Activated T-cell treated with anti-CD3 and anti-CD28 coated beads, Interleukin-2, amount 50 U/mL, for 4 hours (primary cell): ENCODE data around the gene BACH2. TPM values are rescaled to one million over a fixed set of nuclear protein-coding genes. Genes with fewer than 3 reads are reported as not detected.

Experiments
- ATAC-seq, 2 donors: fragments of 200-7000 bp; cut with Tn5 transposase; one replicate each; pipeline ENCODE4 v1.10.0; 2021
- DNase-seq: peaks from one replicate; pipeline ENCODE4 v3.0.0-alpha.2; 2020
- H3K27me3 Mint-ChIP-seq: one replicate; pipeline ENCODE4 v1.8.0; 2021; ENCODE audit warnings: low read depth, mixed read lengths
- H3K36me3 Mint-ChIP-seq: one replicate; pipeline ENCODE4 v1.8.0; 2022; ENCODE audit warnings: mixed read lengths; ENCODE audit not compliant: insufficient read depth
- H3K4me1 Mint-ChIP-seq: one replicate; pipeline ENCODE4 v1.8.0; 2021; ENCODE audit warnings: low read depth, mixed read lengths
- H3K4me3 Mint-ChIP-seq: one replicate; pipeline ENCODE4 v1.8.0; 2021; ENCODE audit warnings: mild to moderate bottlenecking, moderate library complexity, mixed read lengths
- H3K9me3 Mint-ChIP-seq: one replicate; pipeline ENCODE4 v1.8.0; 2021; ENCODE audit warnings: mixed read lengths
- total RNA-seq, 3 donors: library from RNA; stranded (reverse); gene quantifications; one replicate each; pipeline ENCODE4 v1.2.1, GENCODE V29; 2021

The BACH2 gene
- total RNA-seq, 3 donors from 2014 or later = 96.5 to 118 (median 111) TPM

GRCh38 chr6:90096818-90097217 lies 199.8 kb downstream of the BACH2 start:
- no peak for DNase-seq
- H3K9me3 Mint-ChIP-seq = no peaks in the 10 kb centered on the region
- no peaks in the 10 kb centered on the region for H3K27me3 Mint-ChIP-seq
- ATAC-seq = no peak
- H3K4me3 Mint-ChIP-seq = no peak overlapping the region
- peaks cover 15% of the 10 kb centered on the region for H3K36me3 Mint-ChIP-seq
- peaks cover 71% of the 10 kb centered on the region for H3K4me1 Mint-ChIP-seq

- ATAC-seq (peak in 1 of 2 donors; percentile 53), DNase-seq (no peak)
- no peaks in the 10 kb centered on the region for H3K9me3 Mint-ChIP-seq
- peaks cover 12% of the 10 kb centered on the region for H3K36me3 Mint-ChIP-seq
- H3K4me1 Mint-ChIP-seq = peaks cover 65% of the 10 kb centered on the region
- no peaks in the 10 kb centered on the region for H3K27me3 Mint-ChIP-seq
- no peak overlapping the region for H3K4me3 Mint-ChIP-seq
Observed at GRCh38 chr6:90095788-90096187, 200.9 kb downstream of the BACH2 start.

DNA sequence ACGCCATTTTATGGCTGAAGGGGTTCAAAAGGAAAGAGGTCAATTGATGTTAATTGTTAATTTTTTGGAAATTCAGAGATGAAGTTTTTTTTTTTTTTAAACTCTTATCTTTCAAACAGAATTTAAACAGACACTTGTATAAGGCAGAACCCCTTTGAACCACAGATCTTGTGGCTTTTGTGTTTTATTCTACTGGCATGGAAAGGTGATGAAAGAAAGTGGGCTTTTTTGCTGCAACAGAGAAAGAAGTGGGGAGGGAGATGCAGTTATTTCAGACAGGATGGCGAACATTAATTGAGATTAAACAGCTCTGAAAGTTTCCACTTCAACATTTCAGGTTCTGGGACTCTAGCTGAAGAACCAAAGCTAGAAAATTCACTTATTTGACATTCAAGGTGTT lies 201.5 kb downstream of the BACH2 start:
- Mint-ChIP-seq H3K9me3 (no peaks in the 10 kb centered on the region), H3K4me1 (peaks cover 62% of the 10 kb centered on the region), H3K4me3 (no peak overlapping the region), H3K36me3 (peaks cover 10% of the 10 kb centered on the region), H3K27me3 (no peaks in the 10 kb centered on the region)
- DNase-seq (no peak), ATAC-seq (no peak)

- Mint-ChIP-seq H3K4me3 (no peak overlapping the region), H3K36me3 (peaks cover 12% of the 10 kb centered on the region), H3K27me3 (no peaks in the 10 kb centered on the region), H3K9me3 (no peaks in the 10 kb centered on the region), H3K4me1 (peaks cover 56% of the 10 kb centered on the region)
- DNase-seq = no peak
- no peak for ATAC-seq
Observed at GRCh38 chr6:90093558-90094073, 203.0 kb downstream of the BACH2 start.

DNA sequence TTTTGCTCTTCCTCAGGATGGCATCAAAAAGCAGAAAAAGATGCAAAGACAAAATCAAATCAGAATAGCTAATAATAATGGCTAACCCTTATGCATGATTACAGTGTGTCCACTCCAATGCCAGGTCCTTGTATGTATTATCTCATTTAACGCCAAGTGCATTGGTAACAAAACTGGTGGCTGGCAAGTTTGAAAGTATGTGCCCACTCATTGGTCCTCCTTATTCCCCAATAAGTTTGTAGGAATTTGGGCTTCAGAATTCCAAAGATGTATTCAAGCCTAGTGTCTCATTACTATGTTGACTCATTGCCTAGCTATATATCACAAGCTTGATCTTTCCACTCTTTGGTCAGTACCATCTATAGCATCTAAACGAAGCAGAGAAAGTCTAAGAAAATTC lies 205.8 kb downstream of the BACH2 start:
- Mint-ChIP-seq H3K4me1 (peaks cover 49% of the 10 kb centered on the region), H3K36me3 (peaks cover 23% of the 10 kb centered on the region), H3K27me3 (no peaks in the 10 kb centered on the region), H3K9me3 (no peaks in the 10 kb centered on the region), H3K4me3 (no peak overlapping the region)
- ATAC-seq = no peak
- no peak for DNase-seq

GRCh38 chr6:90088009-90088408 lies 208.6 kb downstream of the BACH2 start:
- DNase-seq (no peak), ATAC-seq (peak; percentile 53 to 57)
- no peaks in the 10 kb centered on the region for H3K9me3 Mint-ChIP-seq
- H3K36me3 Mint-ChIP-seq = peaks cover 29% of the 10 kb centered on the region
- peaks cover 56% of the 10 kb centered on the region for H3K4me1 Mint-ChIP-seq
- H3K27me3 Mint-ChIP-seq = no peaks in the 10 kb centered on the region
- no peak overlapping the region for H3K4me3 Mint-ChIP-seq

GRCh38 chr6:90087106-90087833 lies 209.4 kb downstream of the BACH2 start:
- no peaks in the 10 kb centered on the region for H3K27me3 Mint-ChIP-seq
- H3K36me3 Mint-ChIP-seq = peaks cover 29% of the 10 kb centered on the region
- peaks cover 61% of the 10 kb centered on the region for H3K4me1 Mint-ChIP-seq
- no peak for DNase-seq
- no peak for ATAC-seq
- no peaks in the 10 kb centered on the region for H3K9me3 Mint-ChIP-seq
- H3K4me3 Mint-ChIP-seq = no peak overlapping the region

- Mint-ChIP-seq H3K4me3 (no peak overlapping the region), H3K27me3 (no peaks in the 10 kb centered on the region), H3K9me3 (no peaks in the 10 kb centered on the region), H3K36me3 (peaks cover 29% of the 10 kb centered on the region), H3K4me1 (peaks cover 69% of the 10 kb centered on the region)
- no peak for DNase-seq
- no peak for ATAC-seq
Observed at GRCh38 chr6:90086517-90086916, 210.1 kb downstream of the BACH2 start.

DNA sequence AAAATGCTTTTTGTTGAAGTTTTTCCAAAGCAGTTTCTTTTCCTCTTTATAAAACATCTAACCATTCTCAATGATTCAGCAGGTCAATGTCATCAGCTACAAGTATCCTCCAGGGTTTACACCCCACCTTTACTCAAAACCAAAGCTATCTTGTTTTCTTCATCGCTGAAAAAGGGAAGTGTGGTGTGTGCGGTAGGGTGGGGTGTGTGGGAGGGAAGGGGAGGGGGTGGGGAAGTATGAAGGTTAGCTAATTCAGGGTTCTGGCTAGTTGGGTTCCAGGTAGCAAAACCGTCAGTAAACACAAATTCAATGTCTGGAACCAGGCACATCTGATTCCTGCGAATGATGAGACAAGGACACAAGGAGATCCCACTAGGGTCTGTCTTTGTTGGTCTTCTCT lies 212.8 kb downstream of the BACH2 start:
- Mint-ChIP-seq H3K4me3 (peak overlapping the region; percentile 16), H3K27me3 (no peaks in the 10 kb centered on the region), H3K4me1 (peaks cover 77% of the 10 kb centered on the region), H3K36me3 (peaks cover 36% of the 10 kb centered on the region), H3K9me3 (no peaks in the 10 kb centered on the region)
- peak; percentile 6 to 9 for ATAC-seq
- peak; percentile 43 for DNase-seq

DNA sequence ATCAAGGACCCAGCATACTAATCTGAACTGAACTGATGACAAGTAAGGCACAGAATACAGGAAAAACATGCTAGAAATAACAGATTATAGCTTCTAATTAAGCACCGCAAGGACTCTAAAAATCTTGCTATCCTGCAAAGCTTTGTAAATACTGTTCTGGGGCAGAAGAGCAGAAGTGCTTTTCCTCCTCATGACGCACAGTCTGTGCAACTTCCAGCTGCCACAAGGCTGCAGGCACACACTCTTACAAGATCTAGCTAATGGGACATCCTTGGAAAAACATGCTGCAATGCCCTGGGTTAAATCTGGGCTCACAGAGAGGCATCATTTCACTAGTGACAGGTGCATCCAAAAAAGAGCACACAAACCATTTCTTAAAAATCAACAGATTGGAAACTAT lies 213.8 kb downstream of the BACH2 start:
- Mint-ChIP-seq H3K4me1 (peaks cover 77% of the 10 kb centered on the region), H3K36me3 (peaks cover 39% of the 10 kb centered on the region), H3K27me3 (no peaks in the 10 kb centered on the region), H3K4me3 (peak overlapping the region; percentile 47), H3K9me3 (no peaks in the 10 kb centered on the region)
- DNase-seq (no peak), ATAC-seq (no peak)

- DNase-seq = peak; percentile 68
- Mint-ChIP-seq H3K4me1 (peaks cover 82% of the 10 kb centered on the region), H3K9me3 (no peaks in the 10 kb centered on the region), H3K4me3 (peak overlapping the region; percentile 87), H3K27me3 (no peaks in the 10 kb centered on the region), H3K36me3 (peaks cover 44% of the 10 kb centered on the region)
- ATAC-seq = peak; percentile 55 to 60
Observed at GRCh38 chr6:90080876-90081481, 215.7 kb downstream of the BACH2 start.

- peaks cover 83% of the 10 kb centered on the region for H3K4me1 Mint-ChIP-seq
- no peaks in the 10 kb centered on the region for H3K9me3 Mint-ChIP-seq
Observed at GRCh38 chr6:90079560-90080490, 216.8 kb downstream of the BACH2 start.

DNA sequence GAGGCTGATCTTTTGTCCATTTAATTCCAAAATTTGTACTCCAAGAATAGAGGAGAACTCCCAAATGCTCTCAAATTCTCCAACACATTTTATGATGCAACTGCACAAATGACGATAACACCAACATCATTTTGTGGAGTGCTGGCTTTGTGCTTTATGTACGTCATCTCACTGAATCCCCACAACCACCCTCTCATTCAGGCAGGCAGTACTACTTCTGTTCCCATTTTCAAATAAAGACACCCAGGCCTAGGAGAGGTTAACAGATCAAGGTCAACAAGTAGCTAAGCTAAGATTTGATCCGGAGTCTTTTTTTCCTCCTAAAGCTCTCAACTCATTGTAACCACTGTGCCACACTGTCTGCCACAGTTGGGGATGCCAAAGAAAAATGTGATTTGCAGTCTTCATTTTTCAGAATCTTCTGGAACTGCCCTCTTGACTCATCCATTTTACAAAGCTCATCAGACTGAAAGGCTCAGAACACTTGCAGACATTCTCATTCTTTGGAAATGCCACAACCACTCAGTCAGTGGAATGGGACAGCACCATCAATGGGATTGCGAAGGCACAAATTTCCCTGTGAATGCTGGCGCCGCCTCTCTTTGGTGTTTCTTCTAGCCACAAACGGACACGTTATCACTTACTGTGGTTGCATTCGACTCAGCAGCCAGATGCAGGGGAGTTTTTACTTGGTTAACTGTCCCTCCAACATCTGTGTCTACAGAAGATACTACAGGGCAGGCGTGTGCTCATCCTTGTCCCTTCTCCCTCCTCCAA lies 217.9 kb downstream of the BACH2 start:
- no peaks in the 10 kb centered on the region for H3K27me3 Mint-ChIP-seq
- ATAC-seq = peak; percentile 59 to 62
- H3K9me3 Mint-ChIP-seq = no peaks in the 10 kb centered on the region
- DNase-seq = peak; percentile 50
- H3K4me3 Mint-ChIP-seq = peak overlapping the region; percentile 87
- peaks cover 53% of the 10 kb centered on the region for H3K36me3 Mint-ChIP-seq
- H3K4me1 Mint-ChIP-seq = peaks cover 82% of the 10 kb centered on the region

More at GRCh38 chr6:90079560-90080490, 216.8 kb downstream of the BACH2 start:
- no peaks in the 10 kb centered on the region for H3K27me3 Mint-ChIP-seq
- DNase-seq = peak; percentile 46
- peak; percentile 16 to 30 for ATAC-seq
- peaks cover 46% of the 10 kb centered on the region for H3K36me3 Mint-ChIP-seq
- H3K4me3 Mint-ChIP-seq = peak overlapping the region; percentile 87
